HG02588 (cell line): ENCODE data around the gene MOAP1.
"Not testable (repeated sequence)": the region's sequence is repeated elsewhere in the genome, so short reads cannot be mapped to it uniquely, and the experiment has no call there.

Experiments used
- ATAC-seq: cut with Tn5 transposase; IDR thresholded peaks from one replicate; pipeline ENCODE4 v1.9.1; 2021; ENCODE audit warnings: mild to moderate bottlenecking, moderate library complexity; ENCODE audit not compliant: unreplicated experiment

The MOAP1 gene

GRCh38 chr14:93150227-93151208, 34.2 kb downstream of the MOAP1 start:
- no peak for ATAC-seq

GRCh38 chr14:93148979-93149378, 35.7 kb downstream of the MOAP1 start:
- no peak for ATAC-seq

GRCh38 chr14:93146119-93146518, 38.6 kb downstream of the MOAP1 start:
- ATAC-seq: no peak

- ATAC-seq: no peak
Observed at GRCh38 chr14:93142854-93143652, 41.6 kb downstream of the MOAP1 start.

- ATAC-seq: no peak
Observed at GRCh38 chr14:93137864-93138263, 46.8 kb downstream of the MOAP1 start.

GRCh38 chr14:93136508-93136907, 48.2 kb downstream of the MOAP1 start:
- not testable (repeated sequence) for ATAC-seq

- no peak for ATAC-seq
Observed at GRCh38 chr14:93136009-93136408, 48.7 kb downstream of the MOAP1 start.

- no peak for ATAC-seq
Observed at GRCh38 chr14:93135399-93135798, 49.3 kb downstream of the MOAP1 start.

GRCh38 chr14:93133464-93133863, 51.2 kb downstream of the MOAP1 start:
- ATAC-seq: no peak

- ATAC-seq: no peak
Observed at GRCh38 chr14:93132472-93133065, 52.1 kb downstream of the MOAP1 start.
